Medulla oblongata (tissue), 1 donor: ENCODE data around the gene GPR17.

Experiments
- DNase-seq: peaks from one replicate; pipeline ENCODE4 v3.0.0-alpha.2; 2015; ENCODE audit errors: extremely low spot score

Gene GPR17

DNA sequence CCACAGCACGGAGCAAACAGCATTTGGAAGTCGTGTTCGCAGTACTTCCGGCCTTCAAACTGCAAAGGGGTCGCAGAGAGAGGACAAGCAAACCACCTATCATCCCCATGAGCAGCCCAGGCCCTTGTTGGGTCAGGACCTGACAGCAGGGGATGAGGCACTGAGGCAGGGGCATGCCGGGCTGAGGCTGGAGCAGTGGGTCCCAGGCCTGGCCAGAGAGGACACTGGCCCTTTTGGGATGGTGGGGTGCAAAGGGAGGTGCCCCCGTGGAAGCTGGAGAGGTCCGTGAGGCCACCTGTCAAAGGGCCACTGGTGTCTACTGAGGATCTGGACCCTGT lies 8.9 kb downstream of the GPR17 start:
- no peak for DNase-seq

DNA sequence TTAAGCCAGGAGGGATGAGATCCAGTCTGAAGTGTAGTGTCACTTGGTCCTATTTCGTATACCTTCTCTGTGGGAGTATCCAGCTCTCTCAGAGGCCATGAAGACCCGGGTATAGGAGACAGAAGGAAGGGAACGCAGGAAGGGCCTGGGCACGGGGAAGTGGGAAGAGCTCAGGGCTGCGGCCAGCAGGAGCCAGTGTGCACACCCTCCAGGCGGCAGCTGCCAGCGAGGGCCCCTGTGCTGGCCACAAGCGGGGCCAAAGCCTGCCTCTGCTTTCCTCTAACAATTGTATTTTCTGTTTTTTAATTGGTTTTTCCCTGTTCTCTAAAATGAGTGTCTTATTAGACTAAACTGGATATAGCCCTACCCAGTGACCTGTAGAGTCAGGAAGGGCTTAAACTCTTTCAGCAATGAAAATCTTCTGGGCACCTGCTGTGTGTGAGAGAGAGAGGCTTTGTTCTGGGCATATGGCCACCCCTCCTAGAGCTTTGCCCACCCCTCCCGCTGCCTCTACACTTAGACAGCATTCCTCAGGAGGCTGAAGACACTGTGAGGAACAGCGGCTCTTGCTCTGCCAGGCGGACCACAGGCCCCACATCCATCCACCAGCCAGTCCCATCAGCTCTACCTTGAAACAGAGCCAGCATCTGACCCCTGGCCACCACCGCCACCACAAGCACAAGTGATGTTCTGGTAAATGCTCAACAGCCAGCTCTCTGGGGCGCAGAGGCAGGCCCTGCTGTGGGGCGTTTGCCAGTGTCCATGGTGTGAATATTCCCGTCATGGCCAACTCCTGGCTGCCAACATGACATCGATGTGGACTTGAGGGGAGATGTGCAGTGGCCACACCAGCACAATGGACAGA lies 9.5 kb downstream of the GPR17 start:
- DNase-seq: no peak

DNA sequence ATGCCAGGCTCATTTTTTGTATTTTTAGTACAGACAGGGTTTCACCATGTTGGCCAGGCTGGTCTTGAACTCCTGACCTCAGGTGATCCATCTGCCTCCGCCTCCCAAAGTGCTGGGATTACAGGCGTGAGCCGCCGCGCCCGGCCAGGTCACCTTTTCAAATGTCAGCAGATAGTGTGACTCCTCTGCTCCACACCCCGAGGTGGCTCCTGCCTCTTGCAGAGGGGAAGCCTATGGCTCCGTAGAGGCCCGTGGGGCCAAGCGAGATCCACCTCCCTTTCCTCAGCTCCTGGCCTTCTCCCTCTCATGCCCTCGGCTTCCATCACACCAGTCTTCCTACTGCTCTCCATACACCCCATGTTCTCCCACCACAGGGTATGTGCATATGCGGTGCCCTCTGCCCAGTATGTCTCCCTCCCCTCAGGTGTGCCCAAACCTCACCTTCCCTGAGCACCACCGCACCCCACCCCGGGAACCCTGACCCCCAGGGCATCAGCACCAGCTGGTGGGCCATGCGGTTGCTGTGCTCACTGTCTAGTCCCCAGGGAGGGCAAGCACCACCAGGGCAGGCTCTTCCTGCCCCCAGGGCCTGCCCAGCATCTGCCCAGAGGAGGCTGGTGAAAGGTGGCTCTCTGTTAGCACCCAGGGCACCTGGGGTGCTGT lies 10.7 kb downstream of the GPR17 start:
- DNase-seq: no peak

DNA sequence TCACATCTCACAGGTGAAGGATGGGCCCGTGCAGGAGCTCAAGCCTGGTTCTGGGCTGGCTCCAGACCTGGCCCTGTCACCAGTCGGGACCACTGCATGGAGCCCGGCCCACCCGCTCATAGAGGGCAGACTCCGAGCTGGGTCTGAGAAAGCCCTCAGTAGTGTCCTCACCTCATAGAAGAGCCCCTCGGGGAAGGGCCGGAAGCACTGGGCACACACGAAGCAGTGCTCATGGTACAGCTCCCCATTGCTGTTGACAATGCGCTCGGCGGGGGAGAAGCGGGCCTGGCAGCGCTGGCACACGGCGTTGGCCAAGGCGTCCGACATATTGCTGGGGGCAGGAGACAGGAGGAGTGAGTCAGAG lies 11.3 kb downstream of the GPR17 start:
- no peak for DNase-seq

DNA sequence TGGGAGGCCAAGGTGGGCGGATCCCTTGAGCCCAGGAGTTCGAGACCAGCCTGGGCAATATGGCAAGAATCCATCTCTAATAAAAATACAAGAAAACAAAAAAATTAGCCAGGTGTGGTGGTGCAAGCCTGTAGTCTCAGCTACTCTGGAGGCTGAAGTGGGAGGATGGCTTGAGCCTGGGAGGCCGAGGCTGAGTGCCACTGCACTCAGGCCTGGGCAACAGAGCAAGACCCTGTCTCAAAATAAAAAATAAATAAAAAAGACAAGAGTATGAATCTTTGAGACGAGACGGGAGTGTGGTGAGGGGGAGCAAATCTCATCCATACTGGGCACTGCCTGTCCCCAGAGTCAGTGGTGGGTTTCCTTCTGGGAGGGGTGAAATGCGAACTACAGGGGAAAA lies 12.2 kb downstream of the GPR17 start:
- DNase-seq: no peak

DNA sequence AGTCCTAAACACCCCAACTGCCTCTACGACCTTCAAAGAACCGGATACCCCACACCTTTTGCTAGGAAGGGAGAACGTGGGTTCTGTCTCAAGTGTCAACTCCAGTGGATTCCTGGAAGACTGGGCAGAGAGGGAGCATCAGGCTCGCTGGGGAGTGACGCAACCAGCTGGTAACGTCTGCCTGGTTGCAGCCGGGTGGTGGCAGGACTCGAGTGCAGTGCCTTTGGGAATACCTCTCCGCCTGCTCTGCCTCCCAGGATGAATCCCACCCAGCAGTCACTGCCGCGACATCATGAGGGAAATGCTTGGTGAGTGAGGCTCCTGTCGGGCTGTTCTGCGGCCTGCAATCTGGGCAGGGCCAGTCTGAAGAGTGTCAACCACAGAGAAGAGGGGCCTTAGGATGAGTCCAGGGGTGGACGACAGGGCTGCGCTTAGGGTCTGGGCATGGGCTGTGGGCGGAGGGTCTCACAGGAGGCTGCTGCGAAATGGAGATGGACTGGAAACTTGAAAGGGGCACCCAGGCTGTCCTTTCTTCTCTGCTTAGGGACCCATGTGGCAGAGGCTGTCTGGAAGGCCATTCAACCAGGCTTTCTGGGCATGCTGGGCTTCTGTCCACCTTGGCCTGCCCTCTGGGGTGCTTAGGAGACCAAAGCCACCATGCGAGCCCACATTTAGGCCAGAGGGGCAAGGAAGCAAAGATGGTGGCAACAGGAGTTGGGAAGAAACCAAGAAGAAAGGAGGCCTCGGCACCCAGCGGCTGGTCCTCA lies 12.9 kb downstream of the GPR17 start:
- DNase-seq: no peak

DNA sequence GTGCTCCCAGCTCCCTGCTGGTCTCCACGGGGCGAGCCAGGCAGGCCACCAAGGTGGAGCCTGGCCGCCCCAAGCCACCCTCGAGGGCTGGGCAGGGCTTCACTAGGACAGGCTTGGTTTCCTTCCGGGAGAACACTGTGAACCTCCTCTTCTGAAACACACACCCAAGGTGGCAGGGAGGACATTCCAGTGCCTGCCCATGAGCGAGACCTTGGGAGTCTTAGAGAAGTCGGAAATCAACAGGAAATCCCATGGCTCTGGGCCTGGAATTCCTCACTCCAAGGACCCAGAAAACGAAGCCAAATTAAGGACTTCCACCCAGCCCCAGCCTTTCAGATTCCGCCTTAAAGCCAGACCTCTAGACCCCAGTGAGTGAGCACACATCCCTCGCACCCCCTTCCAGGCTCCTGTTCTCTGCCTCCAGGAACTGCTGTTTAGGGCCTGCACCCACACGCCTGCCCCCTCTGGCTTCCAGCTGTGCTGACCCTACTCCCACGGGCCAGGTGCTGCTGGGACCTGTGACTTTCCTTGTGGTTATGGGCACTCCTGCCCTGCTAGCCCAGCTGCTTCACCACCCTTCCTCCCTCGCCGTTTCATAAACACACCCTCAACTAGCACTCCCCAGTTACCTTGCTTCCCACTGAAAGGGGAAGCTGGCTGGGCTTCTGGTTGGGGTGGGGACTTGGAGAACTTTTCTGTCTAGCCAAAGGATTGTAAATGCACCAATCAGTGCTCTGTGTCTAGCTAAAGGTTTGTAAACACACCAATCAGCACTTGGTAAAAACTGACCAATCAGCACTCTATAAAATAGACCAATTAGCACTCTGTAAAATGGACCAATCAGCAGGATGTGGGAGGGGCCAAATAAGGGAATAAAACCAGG lies 13.7 kb downstream of the GPR17 start:
- DNase-seq: no peak

DNA sequence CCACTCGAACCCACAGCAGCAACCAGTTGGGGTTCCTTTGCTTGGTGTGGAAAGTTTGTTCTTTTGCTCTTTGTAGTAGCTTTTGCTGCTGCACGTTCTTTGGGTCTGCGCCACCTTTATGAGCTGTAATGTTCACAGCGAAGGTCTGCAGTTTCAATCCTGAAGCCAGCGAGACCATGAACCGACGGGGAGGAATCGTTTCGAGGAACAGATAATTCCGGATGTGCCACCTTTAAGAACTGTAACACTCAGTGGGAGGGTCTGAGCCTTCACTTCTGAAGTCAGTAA lies 14.3 kb downstream of the GPR17 start:
- DNase-seq: no peak

DNA sequence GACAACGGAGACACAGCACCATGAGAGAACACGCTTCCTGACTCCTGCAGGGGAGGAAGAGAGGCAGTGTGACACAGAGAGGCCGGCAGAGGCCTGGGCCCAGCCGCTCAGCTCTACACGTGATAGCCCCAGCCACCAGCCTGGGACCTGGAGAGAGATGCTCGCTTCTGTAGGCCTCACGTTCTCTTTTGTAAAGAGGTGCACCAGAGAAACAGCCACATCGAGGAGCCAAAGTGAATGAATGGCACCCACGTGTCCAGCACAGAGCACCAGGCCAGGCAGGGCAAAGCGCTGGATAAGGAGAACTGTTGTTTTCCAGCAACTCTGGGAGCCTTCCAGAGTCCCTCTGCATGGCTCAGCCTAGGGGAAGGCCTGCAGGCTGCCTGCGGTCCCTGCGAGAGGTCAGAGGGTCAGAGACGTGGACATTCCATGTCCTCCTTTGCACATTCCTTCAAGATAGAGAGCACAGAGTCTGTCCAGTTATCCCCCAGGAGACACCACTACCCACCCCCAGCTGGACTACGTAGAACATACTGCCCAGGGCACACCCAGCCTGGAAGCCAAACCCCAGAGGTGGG lies 15.2 kb downstream of the GPR17 start:
- DNase-seq: peak; percentile 75

DNA sequence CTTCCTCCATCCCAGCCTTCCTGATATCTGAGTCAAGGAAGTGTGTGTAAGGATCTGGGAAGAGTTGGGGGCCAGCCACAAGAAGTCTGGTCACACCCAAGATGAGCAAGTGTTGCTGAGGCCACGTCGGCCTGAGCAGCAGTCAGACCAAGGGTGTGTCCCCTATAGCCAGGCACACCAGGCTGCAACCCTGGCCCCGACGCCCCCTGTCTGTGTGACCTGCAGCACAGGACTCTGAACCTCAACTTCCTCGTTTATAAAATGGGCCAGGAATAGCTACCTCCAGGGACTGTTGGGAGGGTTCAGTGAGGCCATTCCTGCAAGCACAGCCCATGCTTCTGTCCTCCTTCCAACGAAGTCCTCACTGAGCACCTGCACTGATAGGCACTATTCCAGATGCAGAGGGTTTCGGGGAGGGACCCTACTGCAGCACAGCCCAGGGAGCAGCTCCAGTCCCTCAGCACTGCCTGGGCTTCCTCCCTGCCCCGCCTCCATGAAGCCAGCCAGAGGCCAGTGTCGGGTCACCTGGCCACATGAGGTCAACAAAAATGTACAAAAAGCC lies 16.1 kb downstream of the GPR17 start:
- DNase-seq: no peak

DNA sequence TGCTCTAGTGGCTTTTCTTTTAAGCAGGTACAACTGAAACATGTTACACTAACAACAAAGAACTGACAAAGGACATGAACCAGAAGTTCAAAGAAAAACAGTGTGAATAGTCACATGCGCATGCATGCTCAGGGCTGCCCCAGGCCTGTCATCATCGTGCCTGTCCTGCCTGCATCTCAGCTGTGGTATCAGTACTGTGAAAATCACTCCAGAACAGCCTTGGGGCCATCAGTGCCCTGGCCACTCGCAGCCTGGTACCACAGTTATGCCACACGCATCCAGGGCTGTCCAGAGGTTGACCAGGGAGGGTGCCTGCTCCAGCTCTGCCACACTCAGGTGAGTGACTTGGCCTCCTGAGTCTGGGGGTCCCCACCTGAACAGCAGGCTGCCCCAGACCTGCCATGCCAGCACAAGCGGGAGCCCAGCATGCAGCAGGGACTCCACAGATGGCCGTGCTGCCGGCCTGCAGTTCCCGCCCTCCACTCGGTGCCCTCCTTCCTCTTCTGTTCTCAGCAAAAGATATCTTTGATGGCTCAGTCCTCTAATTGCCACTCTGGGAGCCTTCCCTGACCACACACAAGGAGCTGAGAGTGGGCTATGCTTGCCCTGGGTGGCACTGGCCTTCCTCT lies 17.1 kb downstream of the GPR17 start:
- DNase-seq: no peak

DNA sequence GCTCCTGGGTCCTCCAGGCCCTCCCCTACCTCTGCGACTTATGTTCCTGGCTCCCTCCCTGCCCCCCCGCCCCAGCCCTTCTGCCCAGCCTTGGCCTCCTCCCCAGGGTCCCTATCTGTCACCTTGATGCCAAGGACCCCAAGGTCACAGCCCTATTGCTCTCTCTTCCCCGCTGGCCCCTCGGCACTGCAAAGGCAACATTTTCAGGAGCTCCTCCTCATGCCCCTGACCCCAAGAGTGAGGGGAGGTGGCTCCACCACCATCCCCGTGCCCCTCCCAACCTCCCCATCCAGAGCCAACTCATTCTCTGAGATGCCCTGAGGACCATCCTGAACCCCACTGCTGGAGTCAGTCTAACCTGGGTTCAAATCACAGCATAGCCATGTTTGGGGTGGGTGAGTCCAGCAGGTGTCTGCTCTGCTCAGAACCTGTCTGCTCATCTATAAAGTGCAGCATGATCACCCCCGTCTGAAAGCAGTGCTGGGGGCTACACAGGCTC lies 17.7 kb downstream of the GPR17 start:
- DNase-seq: no peak

DNA sequence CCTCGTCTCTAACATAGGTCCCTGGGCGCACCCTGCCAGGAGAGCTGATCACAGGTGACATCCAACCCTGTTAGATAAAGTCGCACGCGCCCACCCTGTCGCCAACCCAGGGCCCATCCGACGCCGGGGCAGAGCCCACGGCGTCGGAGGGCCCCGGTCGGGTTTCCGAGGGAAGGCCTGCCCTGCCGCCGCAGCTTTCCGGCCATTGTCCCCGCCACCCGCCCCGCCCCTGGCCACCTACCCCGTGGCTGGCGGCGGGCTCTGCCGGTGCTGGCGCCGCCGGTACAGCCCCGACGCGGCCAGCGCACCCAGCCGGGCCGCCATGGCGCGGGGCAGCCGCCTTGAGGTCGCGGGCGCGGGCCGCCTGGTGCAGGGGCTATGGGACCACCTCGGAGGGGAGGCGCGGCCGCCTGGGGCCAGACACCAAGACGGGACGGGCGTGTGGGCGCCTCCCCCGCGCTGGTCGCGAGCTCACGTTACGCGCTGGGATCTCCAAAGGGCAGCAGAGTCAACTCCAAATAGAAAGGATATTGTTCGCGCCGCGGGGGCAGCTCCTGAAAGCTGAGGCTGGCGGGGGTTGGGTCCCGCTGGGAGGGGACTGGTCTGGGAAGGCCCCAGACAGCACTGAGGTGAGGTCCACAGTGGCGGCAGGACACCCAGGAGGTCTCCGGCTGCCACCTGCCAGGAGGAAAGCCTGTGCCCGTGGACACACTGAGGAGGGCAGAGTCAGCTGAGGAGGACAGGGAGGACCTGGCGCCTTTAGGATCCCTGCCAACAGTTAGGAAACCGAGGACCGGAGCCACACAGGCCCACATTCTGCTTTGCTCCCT lies 18.3 kb downstream of the GPR17 start:
- DNase-seq: no peak

DNA sequence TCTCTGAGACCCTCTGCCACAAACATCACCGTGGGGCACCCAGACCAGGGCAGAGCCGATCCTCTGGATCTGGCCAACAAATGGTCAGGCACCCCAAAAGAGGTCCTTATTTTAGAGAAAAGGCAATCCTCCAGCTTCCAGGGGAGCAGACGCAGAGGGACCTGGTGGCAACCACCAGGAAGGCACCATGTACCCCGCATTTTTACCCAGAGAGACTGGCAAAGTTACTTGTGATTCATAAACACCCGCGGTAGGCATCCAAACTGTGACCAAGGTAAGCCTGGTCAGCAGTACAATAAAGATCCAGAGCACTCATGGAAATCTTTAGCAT lies 18.9 kb downstream of the GPR17 start:
- DNase-seq: no peak

DNA sequence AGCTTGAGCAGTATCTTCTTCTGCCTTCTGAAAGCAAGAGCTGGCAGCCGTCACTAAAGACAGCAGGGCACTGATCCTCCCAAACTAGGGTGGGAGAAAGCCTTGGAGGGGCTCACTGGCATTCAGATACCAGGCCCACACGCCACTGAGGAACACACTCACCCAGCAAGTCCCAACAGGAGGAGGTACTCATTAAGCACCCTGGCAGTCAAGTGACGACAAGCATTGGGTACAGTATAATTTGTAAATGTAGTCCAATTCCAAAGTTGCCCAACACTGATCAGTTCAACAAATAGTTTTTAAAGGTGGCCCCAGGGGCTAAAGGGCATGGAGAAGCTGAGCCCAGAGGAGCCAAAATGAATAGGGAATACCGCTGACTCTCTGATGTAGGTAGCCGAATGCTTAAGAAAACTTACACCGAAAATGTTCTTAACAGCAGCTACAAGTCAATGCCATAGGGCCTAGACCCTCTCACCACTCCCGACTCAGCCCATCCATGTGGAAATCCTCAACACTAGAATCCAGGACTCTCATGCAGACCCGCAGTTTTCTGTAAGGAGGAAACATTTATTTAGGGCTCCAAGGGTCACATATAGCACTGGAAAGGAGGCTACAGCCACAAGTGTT lies 19.4 kb downstream of the GPR17 start:
- no peak for DNase-seq

DNA sequence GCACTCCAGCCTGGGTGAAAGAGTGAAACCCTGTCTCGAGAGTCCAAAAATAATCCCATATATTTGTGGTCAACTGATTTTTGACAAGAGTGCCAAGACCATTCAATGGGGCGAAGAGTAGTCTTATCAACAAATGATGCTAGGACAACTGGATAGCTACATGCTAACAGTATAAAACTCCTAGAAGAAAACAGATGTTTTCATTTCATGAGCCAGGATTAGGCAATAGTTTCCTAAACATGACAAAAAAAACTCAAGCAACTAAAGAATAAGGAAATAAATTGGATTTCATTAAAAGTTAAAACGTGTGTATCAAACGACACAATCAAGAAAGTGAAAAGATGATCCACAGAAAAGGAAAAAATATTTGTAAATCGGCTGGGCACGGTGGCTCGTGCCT lies 23.1 kb downstream of the GPR17 start:
- no peak for DNase-seq

DNA sequence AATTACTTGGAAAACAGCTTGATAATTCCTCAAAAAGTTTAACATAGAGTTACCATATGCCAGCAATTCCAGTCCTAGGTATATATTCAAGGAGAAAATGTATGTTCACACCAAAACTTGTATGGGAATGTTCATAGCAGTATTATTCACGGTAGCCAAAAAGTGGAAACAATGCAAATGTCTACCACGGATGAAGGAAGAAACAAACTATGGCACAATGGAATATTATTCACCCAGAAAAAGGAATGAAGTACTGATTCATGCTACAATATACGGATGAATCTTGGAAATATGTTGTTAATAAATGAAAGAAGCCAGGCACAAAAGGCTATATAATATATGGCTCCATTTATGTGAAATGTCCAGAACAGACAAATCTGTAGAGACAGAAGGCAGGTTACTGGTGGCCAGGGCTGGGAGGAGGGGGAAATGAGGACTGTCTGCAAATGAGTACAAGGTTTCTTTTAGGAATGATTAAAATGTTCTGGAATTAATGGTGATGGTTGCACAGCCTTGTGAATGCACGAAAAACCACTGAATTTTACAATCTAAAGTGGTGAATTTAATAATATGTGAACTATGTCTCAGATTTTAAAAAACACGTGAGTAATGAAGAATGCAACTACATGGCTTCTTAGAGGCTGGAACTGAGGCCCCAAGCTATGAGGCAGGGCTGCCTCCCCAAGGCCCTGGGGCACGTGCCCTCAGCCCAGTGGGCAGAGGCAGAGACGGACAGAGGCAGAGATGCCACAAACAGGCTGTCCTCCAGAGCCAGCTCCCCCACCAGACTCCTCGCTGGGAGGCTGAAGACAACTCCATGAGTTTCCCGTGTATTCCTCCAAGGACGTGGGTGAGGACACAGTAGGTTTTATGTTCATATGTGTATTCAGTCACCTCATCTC lies 24.4 kb downstream of the GPR17 start:
- no peak for DNase-seq

DNA sequence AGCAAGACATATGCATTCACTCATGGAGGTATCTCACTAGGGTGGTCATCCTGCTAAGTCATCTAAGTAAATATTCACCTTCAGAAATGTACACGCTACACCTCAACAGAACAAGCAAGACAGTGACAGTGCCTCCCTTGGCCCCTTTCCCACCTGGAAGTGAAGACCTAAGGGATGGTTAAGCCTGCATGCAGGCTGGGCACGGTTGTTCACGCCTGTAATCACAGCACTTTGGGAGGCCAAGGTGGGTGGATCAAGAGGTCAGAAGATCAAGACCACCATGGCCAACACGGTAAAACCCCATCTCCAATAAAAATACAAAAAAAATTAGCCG lies 25.0 kb downstream of the GPR17 start:
- no peak for DNase-seq
